ENCODE results near the gene MPZL3.

Gene MPZL3, protein sequence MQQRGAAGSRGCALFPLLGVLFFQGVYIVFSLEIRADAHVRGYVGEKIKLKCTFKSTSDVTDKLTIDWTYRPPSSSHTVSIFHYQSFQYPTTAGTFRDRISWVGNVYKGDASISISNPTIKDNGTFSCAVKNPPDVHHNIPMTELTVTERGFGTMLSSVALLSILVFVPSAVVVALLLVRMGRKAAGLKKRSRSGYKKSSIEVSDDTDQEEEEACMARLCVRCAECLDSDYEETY

DNA sequence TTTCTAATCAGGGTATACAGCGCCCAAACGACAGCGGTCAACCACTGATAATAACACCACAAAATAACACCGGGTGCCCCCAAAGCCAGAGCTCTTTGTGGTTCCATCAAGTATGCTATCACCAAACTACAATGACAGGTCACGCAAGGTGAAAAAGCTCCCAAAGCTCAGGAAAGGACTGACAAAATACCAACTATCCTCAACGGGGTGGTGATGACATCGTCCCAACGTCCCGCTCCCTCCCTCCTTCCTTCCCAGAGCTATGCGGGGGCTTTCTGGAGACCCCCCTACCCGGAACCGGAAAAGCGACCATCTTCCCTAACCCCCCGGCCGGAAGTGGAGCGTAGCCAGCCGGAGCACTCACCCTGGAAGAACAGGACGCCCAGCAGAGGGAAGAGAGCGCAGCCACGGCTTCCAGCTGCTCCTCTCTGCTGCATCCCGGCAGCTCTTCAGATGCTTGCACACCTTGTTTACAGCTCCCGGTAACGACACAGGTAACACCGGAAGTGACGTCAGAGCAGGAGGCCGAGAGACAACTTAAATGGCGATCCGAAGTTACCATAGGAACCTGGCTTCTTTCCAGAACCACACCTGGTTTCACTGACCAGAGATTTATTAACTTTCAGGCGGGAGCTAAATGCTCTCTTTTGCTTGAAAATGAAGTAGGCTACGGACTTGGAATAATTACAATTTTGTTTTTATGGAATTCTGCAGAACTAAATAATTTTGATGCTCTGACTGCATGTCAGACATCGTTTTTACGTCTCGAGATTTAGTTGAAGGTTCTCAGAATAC is at the start of gene MPZL3:
MPZL3 (minus strand) TSS at position 508 of the 795 bp plus-strand sequence; CDS start at position 437, 71 bp downstream.
- H3K27me3 ChIP-seq (ENCODE audit: insufficient read depth, low read depth): no peaks in the 10 kb centered on the region
- H3K27ac ChIP-seq: peak within 1 kb of the TSS; percentile 92
- TF ChIP-seq, protein P1, sequence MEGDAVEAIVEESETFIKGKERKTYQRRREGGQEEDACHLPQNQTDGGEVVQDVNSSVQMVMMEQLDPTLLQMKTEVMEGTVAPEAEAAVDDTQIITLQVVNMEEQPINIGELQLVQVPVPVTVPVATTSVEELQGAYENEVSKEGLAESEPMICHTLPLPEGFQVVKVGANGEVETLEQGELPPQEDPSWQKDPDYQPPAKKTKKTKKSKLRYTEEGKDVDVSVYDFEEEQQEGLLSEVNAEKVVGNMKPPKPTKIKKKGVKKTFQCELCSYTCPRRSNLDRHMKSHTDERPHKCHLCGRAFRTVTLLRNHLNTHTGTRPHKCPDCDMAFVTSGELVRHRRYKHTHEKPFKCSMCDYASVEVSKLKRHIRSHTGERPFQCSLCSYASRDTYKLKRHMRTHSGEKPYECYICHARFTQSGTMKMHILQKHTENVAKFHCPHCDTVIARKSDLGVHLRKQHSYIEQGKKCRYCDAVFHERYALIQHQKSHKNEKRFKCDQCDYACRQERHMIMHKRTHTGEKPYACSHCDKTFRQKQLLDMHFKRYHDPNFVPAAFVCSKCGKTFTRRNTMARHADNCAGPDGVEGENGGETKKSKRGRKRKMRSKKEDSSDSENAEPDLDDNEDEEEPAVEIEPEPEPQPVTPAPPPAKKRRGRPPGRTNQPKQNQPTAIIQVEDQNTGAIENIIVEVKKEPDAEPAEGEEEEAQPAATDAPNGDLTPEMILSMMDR (conservative IDR thresholded peaks at IDR 0.05; ENCODE audit: low read depth, low read length): no peak
- no peaks in the 10 kb centered on the region for H3K79me2 ChIP-seq (ENCODE audit: insufficient read depth, low read depth)
- peak within 1 kb of the TSS; percentile 93 for H3K4me2 ChIP-seq
- no peak within 1 kb of the TSS for H3K4me3 ChIP-seq (IDR thresholded peaks at IDR 0.05; ENCODE audit: insufficient read depth, low read depth, low read length)
- H3K4me1 ChIP-seq (ENCODE audit: low read depth, poor library complexity, severe bottlenecking): peaks cover 10% of the 10 kb centered on the region
- H2AFZ ChIP-seq (ENCODE audit: low read depth): peak within 1 kb of the TSS; percentile 96
- H3K9ac ChIP-seq: peak within 1 kb of the TSS; percentile 89
- no peaks in the 10 kb centered on the region for H4K20me1 ChIP-seq (ENCODE audit: insufficient read depth)
- H3K36me3 ChIP-seq (ENCODE audit: insufficient read depth): no peaks in the 10 kb centered on the region

DNA sequence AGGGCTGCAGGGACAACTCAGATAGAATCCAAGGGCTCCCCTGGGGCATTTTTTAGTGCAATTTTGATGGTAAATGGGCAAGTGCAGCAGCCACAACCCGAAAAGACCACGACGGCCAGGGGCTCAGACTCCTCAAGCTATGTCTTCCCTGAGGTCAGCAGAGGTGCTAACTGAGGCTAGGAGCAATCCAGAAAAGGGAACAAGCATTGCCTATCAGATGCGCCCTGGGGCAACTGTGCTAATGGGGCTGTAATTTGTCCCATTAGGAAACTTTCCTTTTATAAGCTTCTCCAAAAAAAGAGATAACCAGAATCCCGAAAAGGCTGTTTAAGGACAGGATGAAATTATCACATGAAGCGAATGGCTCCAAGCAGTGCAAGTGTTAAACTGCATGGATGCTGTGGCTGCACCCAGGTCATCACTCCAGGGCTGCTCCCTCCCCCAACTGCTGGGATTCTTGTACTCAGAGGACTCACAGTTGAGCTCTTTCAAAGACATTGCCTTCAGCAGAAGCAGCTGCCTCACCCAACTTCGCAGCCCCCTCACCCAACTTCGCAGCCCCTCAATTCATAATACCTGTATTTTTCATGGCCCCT is 49.5 kb upstream of the MPZL3 start:
- H3K4me3 ChIP-seq (IDR thresholded peaks at IDR 0.05; ENCODE audit: insufficient read depth, low read depth, low read length): no peak overlapping the region
- H3K79me2 ChIP-seq (ENCODE audit: insufficient read depth, low read depth): no peaks in the 10 kb centered on the region
- H3K9ac ChIP-seq: no peak overlapping the region
- no peak overlapping the region for H2AFZ ChIP-seq (ENCODE audit: low read depth)
- H3K4me1 ChIP-seq (ENCODE audit: low read depth, poor library complexity, severe bottlenecking): no peaks in the 10 kb centered on the region
- no peak overlapping the region for H3K4me2 ChIP-seq
- no peak overlapping the region for H3K27ac ChIP-seq
- no peaks in the 10 kb centered on the region for H3K27me3 ChIP-seq (ENCODE audit: insufficient read depth, low read depth)
- TF ChIP-seq, protein P1 (conservative IDR thresholded peaks at IDR 0.05; ENCODE audit: low read depth, low read length): no peak
- no peaks in the 10 kb centered on the region for H4K20me1 ChIP-seq (ENCODE audit: insufficient read depth)
- no peaks in the 10 kb centered on the region for H3K36me3 ChIP-seq (ENCODE audit: insufficient read depth)

DNA sequence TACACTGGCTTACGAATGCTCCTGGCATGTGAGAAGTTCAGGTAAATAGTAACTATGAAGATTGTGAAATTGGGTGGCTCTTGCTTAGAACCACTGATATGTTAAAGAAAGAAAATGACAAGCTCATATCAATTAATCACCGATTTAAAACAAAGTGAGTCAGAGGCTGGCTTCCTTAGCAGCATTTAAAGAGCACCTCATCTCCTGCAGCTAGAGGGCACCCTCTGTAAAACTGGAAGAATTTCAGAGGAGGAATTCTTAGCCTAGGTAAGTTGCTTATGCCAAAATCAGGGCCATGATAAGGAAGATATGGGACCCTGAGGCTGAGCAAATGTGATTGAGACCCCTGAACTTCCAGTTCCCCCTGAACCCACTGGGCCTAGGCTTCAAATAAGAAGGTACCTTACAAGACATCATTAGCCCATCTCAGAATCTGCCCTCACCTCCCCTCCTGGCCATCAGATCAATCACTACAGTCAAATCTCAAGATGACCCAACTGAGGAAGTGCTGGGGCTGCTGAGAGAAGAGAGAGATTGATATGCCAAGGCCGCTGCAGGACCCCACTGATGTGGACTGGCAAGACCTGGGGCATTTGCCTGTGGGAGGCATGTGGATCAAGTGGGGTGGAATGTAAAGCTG is 43.8 kb upstream of the MPZL3 start:
- Histone ChIP-seq H3K4me3 (IDR thresholded peaks at IDR 0.05; ENCODE audit: insufficient read depth, low read depth, low read length) (no peak overlapping the region), H3K27me3 (ENCODE audit: insufficient read depth, low read depth) (no peaks in the 10 kb centered on the region), H4K20me1 (ENCODE audit: insufficient read depth) (no peaks in the 10 kb centered on the region), H2AFZ (ENCODE audit: low read depth) (no peak overlapping the region), H3K36me3 (ENCODE audit: insufficient read depth) (no peaks in the 10 kb centered on the region), H3K4me2 (no peak overlapping the region), H3K79me2 (ENCODE audit: insufficient read depth, low read depth) (no peaks in the 10 kb centered on the region), H3K4me1 (ENCODE audit: low read depth, poor library complexity, severe bottlenecking) (no peaks in the 10 kb centered on the region), H3K9ac (no peak overlapping the region), H3K27ac (no peak overlapping the region)
- TF ChIP-seq, protein P1 (conservative IDR thresholded peaks at IDR 0.05; ENCODE audit: low read depth, low read length): peak; percentile 48

DNA sequence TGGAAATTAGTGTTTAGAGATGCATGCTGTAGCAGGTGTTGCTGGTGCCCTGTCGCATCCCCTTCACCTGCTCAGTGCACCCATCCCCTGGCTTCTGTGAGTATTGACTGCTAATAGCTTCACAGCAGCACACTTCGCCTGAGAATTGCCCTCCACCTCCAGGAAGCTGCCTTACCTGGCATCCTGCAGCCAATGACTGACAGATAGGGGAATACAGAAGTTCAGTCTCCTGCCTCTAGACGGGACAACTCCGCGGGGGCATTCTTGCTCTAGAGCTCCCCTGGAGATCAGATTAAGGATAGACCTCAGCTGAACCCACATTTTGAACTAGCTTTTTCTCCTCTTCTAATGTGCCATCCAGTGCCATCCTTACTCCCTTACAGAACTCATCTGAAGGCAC is 43.0 kb upstream of the MPZL3 start:
- Histone ChIP-seq H3K4me1 (ENCODE audit: low read depth, poor library complexity, severe bottlenecking) (no peaks in the 10 kb centered on the region), H3K27ac (no peak overlapping the region), H3K36me3 (ENCODE audit: insufficient read depth) (no peaks in the 10 kb centered on the region), H3K79me2 (ENCODE audit: insufficient read depth, low read depth) (no peaks in the 10 kb centered on the region), H3K4me3 (IDR thresholded peaks at IDR 0.05; ENCODE audit: insufficient read depth, low read depth, low read length) (no peak overlapping the region), H3K9ac (no peak overlapping the region), H2AFZ (ENCODE audit: low read depth) (no peak overlapping the region), H3K4me2 (no peak overlapping the region), H3K27me3 (ENCODE audit: insufficient read depth, low read depth) (no peaks in the 10 kb centered on the region), H4K20me1 (ENCODE audit: insufficient read depth) (no peaks in the 10 kb centered on the region)
- TF ChIP-seq, protein P1 (conservative IDR thresholded peaks at IDR 0.05; ENCODE audit: low read depth, low read length): no peak

Measured in KMS-11 (cell line).